Amygdala (tissue), 56 donors: ENCODE results near the gene MBD3.

Experiments used
- DNase-seq, 56 donors: peaks; one replicate each; lab custom pipeline; 2025; lab: John Stamatoyannopoulos, UW

Gene MBD3

DNA sequence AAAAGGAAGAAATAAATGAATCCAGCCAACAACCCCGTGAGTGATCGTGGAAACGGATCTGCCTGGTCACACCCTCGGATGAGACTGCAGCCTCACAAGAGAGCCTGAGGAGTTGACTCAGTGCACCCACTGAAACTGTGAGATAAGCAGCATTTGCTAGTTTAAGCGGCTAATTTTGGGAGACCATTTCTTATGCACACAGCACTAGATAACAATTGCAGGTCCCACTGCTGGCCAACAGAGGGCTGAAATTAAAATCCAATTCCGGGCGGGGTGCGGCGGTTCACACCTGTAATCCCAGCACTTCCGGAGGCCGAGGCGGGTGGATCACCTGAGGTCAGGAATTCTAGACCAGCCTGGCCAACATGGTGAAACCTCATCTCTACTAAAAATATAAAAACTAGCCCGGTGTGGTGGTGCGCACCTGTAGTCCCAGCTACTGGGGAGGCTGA lies 9.0 kb upstream of the MBD3 start:
- DNase-seq, result peak in 1 of 56 donors; percentile 4

DNA sequence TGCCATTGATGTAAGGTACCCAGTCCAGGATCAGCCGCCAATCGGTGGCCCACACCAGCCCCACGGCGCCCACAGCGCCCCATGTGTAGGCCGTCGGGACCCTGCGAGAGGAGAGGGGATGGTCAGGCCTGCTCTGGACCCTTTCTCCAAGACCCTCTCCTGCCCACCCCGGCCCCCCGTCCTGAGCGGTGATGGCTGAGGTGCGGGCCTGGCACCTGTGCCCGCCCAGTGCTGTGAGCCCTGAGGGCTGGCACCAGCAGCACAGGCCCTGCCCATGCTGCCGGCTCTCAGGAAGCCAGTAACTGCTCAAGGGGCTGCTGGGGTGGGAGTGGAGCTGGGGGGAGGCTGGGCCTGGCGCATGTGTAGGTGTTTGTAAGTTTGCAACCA lies 6.8 kb upstream of the MBD3 start:
- no peak for DNase-seq

DNA sequence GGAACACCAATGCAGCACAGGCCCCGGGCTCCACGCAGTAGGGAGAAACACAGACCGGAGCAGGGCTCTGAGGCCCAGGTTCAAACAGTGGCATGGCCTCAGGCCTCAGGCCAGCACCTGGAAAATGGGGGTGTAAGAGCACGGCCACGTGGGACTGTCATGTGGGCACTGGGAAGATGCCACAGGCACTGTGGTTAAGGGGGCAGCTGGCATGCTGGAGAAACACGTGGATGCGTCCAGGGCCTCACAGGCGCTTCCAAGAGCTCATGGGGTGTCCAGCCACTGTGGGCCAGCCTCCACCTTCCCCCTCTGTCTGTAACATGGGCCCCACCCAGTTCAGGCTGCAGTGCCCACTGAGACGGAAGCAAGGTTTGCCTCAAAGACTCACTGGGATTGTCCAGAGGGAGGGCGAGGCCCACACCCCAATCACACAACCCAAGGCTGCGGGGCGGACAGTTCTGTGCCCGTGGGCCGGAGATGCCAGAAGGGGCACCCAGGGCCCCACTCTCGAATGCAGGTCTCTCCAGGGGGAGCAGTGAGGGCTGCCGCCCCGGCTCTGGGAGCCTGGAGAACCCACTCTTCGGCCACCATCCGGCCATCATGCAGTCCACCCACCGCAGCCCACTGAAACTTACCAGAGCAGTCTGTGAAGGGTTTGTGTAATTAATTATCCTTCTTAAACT lies 6.3 kb upstream of the MBD3 start:
- DNase-seq, result no peak

DNA sequence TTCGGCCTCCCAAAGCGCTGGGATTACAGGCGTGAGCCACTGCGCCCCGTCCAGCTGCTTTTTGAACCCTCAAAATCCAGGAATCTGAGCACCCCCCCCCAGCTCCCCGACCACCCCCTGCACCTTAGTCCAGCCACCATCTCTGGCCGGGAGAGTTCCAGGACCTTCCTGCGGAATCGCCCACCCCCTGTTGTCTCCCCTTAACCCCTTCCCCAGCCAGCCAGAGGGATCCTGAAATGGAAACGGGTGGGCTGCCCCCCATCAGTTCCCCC lies 772 bp upstream of the MBD3 start:
- DNase-seq, result peak in 1 of 56 donors; percentile 9

DNA sequence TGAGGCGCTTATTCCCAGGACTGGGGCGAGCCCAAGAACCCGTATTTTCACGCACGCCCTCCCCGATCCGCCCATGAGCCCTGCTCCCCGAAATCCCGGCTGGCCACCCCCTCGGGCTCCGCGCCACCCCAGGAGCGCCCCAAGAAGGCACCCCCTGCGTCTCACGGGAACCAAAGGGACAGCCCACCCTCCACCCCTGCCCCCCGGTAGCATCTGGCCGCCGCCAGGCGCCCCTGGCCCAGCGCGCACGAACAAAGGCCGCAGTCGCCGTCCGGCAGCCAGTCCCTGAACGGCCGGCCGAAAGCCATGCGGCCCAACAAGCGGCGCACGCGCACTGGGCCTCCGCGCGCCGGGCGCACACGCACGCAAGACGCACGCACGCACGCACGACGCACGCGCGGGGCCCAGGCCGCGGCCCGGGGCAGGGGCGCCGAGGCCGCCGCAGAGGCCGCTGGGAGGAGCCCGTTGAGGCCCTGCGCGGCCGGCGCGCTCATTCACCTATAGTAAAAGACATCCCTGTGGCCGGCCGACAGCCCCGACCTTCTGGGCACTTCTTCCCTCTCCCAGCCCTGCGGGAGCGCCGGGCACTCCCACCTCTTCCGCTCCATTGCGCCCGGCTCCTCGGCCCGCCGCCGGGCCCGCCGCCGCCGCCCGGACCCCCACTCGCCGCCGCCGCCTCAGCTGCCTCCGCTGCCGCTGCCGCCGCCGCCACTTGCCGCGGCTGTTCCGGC lies 476 bp downstream of the MBD3 start:
- DNase-seq, result peak in 54 of 56 donors; percentile 12 to 84 (median 63)

DNA sequence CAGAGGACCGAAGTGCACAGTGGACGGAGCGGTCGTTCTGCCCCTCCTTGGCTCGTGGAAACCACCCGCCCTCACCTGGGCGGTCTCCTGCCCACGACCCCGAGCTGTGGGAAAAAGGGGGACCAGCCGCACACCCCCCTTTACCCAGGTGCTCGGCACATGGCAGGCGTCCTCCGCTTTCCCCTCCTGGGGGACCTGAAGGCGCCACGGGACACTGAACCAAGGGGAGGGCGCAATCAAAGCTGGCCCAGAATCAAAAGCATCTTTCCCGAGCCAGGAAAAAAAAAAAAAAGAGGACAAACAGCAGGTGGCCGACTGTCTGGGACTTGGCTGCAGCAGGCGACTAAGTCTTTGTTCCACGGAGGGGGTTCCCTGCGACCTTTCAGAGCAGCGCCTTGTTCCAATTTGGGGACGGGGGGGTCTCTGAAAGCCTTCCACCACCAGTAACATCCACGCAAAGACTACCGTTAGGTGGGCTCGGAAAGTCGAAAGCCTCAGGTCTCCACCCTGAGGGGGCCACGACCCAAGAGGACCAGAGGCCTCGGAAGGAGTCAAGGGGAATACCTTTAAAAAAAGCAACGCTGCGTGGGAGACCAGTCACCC lies 1.1 kb downstream of the MBD3 start:
- no peak for DNase-seq

DNA sequence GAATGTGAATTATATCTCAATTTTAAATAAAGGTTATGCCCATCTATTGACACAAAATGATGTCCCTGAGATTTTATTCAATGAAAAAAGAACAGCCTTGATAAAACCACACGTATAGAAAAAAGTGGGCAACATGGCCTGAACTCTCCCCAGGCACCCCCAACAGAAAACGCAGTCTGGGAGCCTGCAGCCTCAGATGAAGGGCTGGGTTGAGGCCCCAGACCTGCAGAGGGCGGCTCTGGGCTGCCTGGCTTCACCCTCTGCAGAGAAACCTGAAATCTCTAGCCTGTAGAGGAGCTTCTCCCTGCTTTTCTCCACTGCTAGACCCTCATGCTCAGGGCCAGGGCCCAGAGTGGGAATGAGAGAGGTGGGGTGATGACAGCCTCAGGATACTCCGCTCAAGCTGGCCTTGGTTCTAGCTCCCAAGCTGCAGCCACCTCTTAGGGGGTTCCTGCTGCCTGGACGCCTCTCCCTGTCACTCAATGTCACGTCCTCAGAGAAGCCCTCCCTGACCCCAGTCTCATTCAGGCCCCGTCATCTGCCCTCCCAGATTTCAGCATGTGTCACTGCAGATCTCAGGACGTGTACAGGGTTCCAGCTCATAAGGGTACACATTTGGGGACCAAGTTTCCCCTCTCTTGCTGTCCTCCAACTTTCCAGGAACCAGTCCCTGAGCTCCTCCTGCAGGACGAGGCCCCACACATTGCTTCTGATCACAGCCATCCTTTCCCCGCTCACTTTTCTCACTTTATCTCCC lies 1.8 kb downstream of the MBD3 start:
- DNase-seq, result no peak

DNA sequence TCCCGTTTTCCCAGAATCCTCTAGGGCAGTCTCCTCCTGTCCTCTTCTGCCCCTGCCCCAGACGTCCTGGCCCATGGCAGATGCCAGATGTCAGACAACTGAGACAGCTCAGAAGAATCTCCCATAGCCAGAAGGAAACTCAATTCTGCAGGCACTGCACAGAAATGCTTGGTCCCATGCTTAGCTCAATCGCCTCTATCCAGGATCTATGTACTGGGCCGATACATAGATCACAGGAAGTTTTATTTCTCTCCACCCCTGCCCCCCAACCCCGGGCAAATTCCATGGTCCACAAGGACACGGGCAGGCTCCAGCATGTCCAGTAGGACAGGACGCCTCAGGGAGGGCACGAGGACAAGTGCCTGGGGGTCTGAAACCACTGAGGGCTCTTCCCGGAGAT lies 4.8 kb downstream of the MBD3 start:
- no peak for DNase-seq

DNA sequence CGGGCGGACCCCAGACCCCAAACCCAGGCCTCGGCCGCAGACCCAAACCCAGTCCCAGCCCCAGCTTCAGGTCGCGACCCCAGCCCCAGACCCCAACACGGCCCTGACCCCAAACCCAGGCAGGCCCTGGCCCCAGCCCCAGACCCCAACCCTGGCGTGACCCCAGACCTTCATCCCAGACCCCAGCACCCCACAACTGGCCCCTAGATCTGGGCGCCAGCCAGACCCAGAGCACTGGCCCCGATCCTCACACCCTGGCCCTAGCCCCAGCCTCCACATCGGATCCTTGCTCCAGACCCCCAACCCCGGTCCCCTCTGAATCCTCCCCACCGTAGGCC lies 7.5 kb downstream of the MBD3 start:
- DNase-seq, result no peak

DNA sequence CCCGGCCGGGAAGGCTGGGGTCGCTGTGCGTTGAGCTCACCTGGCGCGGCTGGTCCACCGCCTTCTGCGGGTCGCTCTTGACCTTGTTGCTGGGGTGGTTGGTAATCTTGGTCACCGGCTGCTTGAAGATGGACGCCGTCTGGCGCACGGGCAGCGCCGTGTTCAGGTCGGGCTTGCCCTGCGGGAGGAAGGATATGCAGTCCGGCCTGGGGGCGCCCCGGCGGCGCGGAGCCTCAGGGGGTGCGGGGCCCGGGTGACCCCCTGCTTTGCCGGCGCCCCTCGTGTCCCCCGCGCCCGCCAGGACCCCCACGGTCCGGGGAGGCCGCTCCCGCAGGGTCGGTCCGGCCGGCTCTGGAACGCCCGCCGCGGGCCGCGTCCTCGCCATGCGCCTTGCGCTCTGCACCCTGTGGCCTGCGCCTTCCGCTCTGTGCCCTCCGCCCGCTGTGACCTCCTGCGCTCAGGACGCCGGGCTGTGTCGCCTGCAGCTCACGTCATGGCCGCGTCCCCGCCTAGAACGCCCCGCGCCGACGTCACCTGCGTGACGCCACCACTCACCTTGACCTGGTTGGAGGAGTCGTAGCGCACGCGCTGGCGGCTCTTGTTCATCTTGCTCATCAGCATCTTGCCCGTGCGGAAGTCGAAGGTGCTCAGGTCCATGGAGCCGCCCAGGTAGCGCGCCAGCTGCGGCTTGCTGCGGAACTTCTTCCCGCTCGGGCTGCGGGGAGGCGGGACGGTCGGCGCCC lies 8.0 kb downstream of the MBD3 start:
- DNase-seq, result no peak

DNA sequence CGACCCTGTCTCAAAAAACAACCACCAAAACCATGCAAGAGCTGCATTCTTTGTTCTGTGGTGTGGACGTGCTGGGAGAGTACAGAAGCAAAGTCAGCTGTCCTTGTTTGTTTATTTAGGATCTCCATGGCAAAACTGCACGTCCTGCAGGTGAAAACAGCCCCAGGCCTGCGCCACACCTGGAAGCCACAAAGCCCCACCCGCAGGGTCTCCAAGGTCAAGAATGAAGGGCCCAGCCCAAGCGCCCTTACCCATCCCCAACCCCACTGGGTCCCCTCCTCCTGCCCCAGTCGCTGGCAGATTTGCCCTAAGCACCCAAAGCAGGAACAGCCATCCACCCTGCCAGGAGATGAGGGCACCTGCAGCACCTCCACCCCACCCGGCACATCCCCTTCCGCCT lies 10.5 kb downstream of the MBD3 start:
- DNase-seq, result no peak

DNA sequence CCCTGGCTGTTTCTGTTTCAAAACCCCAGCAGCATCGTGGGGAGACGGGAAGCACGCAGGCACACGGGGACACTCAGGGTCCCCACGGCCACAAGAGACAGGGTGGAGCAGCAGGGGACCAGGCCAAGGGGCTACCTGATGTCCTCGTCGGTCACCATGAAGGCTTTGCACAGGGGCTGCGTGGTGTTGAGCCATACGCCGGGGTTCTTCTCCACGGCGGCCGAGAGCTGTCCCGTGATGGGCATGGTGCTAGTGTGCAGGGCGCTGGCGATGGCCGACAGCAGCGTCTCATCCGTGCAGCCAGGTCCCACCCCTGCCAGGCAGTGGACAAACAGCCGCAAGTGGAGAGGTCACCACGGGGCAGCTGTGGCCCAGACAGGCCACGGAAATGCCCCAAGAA lies 11.7 kb downstream of the MBD3 start:
- DNase-seq, result no peak

DNA sequence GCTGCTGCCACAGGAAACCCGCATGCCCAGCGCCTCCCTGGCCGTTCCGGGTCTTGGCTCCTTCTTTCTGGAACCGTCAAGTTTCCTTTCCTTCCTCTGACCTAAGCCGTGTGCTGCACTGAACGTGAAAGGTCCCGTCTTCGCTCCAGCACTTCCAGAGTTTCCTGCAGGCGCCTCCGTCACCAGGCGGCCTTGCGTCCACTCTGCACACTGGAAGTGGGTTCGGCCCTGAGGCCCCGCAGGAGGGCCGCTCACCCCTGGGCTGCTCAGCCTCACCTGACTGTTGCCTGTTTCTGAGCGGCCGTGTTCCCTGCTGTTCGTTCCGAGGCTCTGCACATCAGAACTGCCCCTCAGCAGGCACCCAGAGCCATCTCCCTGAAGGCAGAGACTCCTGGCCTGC lies 12.3 kb downstream of the MBD3 start:
- DNase-seq, result no peak

DNA sequence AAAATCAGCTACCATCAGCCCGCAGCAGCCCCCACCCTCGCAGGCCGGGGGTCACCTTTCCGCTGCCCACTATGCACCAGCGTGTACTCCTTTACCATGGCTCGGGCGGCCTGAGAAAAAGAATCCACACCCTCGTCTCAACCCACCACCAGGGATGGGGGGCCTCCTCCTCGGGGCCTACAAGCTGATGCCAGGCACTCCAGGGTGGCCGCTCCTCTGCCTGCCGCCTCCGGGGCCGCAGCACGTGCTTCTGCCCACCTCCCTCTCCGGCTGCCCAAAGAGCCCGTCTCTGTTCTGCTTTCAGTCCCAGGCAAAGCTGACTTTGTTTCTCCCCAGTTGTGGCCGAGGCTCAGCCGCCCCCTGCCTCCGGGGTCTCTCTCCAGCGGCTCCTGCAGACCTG lies 13.4 kb downstream of the MBD3 start:
- DNase-seq, result no peak

DNA sequence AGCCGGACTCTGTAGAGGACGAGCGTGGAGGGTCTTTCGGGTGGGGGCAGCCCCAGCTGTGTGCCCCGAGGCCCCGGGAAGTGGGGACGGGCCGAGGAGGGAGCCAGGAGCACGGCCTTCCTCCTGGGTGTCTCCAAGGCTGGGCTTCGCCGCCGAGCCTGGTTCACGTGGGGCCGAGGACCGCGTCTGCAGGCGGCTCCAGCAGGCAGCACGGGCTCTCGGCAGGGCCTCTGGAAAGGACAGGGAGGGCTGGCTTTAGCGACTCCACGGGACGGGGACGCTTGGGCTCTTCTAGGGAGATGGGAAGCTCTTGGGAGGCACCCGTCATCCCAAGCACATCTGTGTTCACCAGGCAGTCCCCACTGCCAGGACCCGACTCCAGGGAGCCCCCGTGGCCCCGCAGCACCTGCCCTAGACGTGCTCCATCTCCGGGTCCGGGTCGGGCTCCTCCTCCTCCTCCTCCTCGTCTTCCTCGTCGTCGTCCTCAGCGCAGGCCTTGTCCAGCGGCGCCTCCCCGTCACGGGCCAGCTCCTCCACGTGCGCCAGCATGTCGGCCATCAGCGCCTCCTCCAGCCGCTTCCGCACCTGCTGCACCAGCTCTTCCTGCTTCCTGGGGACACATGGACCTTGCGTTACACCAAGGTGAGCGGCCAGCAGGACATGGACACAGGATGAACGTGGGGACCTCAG lies 14.6 kb downstream of the MBD3 start:
- DNase-seq, result no peak

DNA sequence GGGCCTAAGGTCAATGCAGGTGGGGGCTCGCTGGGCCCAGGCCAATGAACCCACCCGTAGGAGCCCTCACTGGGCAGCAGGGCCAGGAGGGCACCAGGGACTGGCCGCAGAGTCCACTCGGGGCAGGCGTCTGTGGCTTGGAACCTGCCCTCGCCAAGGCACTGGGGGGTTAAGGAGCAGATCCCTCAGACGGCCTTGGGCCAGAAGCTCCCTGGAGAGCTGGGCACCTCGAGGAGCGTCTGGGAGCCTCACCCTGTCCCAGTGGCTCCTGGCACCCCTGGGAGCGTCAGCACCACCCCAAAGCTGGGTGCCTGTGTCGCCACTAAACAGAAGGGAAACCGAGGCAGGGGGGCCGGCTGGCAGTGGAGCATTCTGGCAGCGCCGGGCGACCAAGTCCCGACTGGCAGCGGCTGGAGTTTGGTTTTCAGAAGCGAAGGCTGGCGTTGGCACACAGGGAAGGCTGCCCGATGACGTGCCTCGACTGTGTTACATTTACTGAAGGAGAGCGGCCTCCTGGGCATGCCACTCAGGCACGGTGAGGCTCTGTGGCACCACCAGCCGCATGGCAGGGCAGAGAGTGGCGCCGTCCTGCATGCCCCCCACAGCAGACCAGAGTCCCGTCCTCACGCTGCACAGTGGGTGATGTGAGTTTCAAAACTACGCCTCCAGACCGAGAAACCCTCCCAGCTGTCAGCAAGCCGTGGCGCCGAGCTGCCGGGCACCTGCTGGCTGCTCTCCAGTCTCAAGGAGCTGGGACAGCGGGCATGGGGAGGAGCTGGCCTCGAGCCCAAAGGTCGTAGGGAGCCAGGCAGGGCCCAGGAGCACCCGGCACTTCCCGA lies 15.4 kb downstream of the MBD3 start:
- peak in 1 of 56 donors; percentile 14 for DNase-seq

DNA sequence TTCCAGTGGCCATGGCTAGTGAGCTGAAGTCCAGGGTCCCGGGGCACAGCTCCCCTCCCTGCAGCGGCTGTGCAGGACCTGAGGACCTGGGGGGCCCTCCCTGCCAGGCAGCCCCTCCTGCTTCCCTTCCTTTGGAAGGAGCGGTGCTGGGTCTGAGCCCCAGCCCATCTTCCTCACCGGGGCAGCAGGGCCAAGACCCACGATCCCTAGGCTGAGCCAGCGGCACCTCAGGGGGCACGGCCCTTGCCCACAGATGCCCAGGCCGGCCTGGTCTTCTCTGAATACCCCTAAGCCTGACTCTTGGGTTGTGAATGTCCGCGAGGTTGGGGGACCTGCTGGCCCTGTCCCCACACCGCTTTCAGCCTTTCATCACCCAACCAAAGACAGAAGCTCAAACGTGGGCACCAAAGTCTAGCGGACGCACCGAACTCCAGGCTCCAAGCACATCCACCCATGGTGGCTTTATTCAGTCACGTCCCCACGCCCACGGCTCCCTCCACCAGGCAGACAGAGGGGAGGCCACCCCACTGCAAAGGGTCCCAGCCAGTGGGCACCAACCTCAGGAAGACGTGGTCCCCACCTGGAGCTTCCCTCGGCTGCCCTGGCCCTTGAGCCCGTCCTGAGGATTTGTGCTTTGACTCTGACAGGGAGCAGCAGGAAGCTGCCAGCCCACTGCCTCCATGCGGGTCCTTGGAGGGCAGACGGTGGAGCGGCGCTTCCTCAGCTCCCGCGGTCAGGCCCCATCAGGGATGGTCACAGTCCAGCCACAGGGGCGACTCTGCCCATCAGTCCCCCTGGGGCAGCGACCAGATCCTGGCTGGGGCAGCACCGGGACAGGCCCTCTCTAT lies 16.2 kb downstream of the MBD3 start:
- DNase-seq, result no peak
